KMS-11 (cell line): Measurements from ENCODE around the gene PHF20.
A peak's percentile ranks its signal among the peaks of the same experiment; 100 is the strongest.
"Not testable (repeated sequence)": the region's sequence is repeated elsewhere in the genome, so short reads cannot be mapped to it uniquely, and the experiment has no call there.

Experiments
- H2AFZ ChIP-seq: fragments of 200-600 bp; sonication (generic); 2 replicates; pipeline ENCODE4 v1.6.1; 2016; ENCODE audit warnings: antibody characterized with exemption, mixed run types, low read depth
- H3K27ac ChIP-seq: fragments of 200-600 bp; sonication (generic); 2 replicates; pipeline ENCODE4 v1.6.1; 2016; ENCODE audit warnings: mild to moderate bottlenecking, mixed run types
- H3K27me3 ChIP-seq: fragments of 200-600 bp; sonication (generic); 2 replicates; pipeline ENCODE4 v1.6.1; 2017; ENCODE audit warnings: mild to moderate bottlenecking, low read depth, mixed run types, moderate library complexity; ENCODE audit not compliant: insufficient read depth
- H3K36me3 ChIP-seq: fragments of 200-600 bp; sonication (generic); 2 replicates; pipeline ENCODE4 v1.6.1; 2017; ENCODE audit warnings: mild to moderate bottlenecking, mixed run types; ENCODE audit not compliant: insufficient read depth
- H3K4me1 ChIP-seq: fragments of 200-600 bp; sonication (generic); 2 replicates; pipeline ENCODE4 v1.6.1; 2016; ENCODE audit warnings: mild to moderate bottlenecking, low read depth, mixed run types; ENCODE audit not compliant: poor library complexity, severe bottlenecking
- H3K4me2 ChIP-seq: fragments of 200-600 bp; sonication (generic); 2 replicates; pipeline ENCODE4 v1.7.0; 2016; ENCODE audit warnings: mild to moderate bottlenecking, mixed run types
- H3K4me3 ChIP-seq: fragments of 200-600 bp; sonication (generic); IDR thresholded peaks from 2 replicates; pipeline ENCODE4 v1.6.1; 2017; ENCODE audit warnings: low read depth, low read length, mixed read lengths; ENCODE audit not compliant: insufficient read depth
- H3K79me2 ChIP-seq: fragments of 200-600 bp; sonication (generic); 2 replicates; pipeline ENCODE4 v1.6.1; 2016; ENCODE audit warnings: low read depth, mixed run types; ENCODE audit not compliant: insufficient read depth
- H3K9ac ChIP-seq: fragments of 200-600 bp; sonication (generic); 2 replicates; pipeline ENCODE4 v1.6.1; 2016; ENCODE audit warnings: mild to moderate bottlenecking, mixed run types
- H4K20me1 ChIP-seq: fragments of 200-600 bp; sonication (generic); 2 replicates; pipeline ENCODE4 v1.6.1; 2016; ENCODE audit warnings: mild to moderate bottlenecking, mixed run types; ENCODE audit not compliant: insufficient read depth
- CTCF ChIP-seq: fragments of 200-600 bp; sonication (generic); conservative IDR thresholded peaks from 2 replicates; pipeline ENCODE4 v1.6.1; 2017; ENCODE audit warnings: low read depth, mild to moderate bottlenecking, antibody characterized with exemption, low read length, moderate library complexity, mixed read lengths

Gene PHF20

GRCh38 chr20:35774391-35774790, 2.6 kb downstream of the PHF20 start:
- Histone ChIP-seq H3K4me3 (no peak overlapping the region), H3K4me1 (peaks cover 30% of the 10 kb centered on the region), H3K79me2 (peaks cover 51% of the 10 kb centered on the region)

GRCh38 chr20:35776513-35777101, 4.8 kb downstream of the PHF20 start:
- H3K79me2 ChIP-seq: peaks cover 64% of the 10 kb centered on the region
- no peaks in the 10 kb centered on the region for H4K20me1 ChIP-seq
- H3K4me2 ChIP-seq: no peak overlapping the region

More at GRCh38 chr20:35774391-35774790, 2.6 kb downstream of the PHF20 start:
- Histone ChIP-seq H3K4me2 (no peak overlapping the region), H3K36me3 (no peaks in the 10 kb centered on the region), H2AFZ (no peak overlapping the region), H3K27ac (no peak overlapping the region), H3K27me3 (no peaks in the 10 kb centered on the region), H4K20me1 (no peaks in the 10 kb centered on the region), H3K9ac (no peak overlapping the region)
- TF ChIP-seq CTCF: no peak

GRCh38 chr20:35783811-35784210, 12.0 kb downstream of the PHF20 start:
- H2AFZ ChIP-seq, H3K36me3 ChIP-seq, H3K4me1 ChIP-seq, H4K20me1 ChIP-seq, H3K4me3 ChIP-seq, H3K9ac ChIP-seq, H3K4me2 ChIP-seq, H3K27me3 ChIP-seq, H3K27ac ChIP-seq: not testable (repeated sequence)
- H3K79me2 ChIP-seq: peaks cover 32% of the 10 kb centered on the region; the same call in 1 of the 2 replicates

More at GRCh38 chr20:35776513-35777101, 4.8 kb downstream of the PHF20 start:
- Histone ChIP-seq H3K27ac (no peak overlapping the region), H2AFZ (no peak overlapping the region), H3K36me3 (no peaks in the 10 kb centered on the region), H3K4me1 (peaks cover 25% of the 10 kb centered on the region), H3K4me3 (no peak overlapping the region), H3K9ac (no peak overlapping the region), H3K27me3 (no peaks in the 10 kb centered on the region)
- no peak for TF ChIP-seq CTCF

- peaks cover 32% of the 10 kb centered on the region; the same call in 1 of the 2 replicates for H3K79me2 ChIP-seq
- not testable (repeated sequence) for H3K4me2 ChIP-seq, H2AFZ ChIP-seq, H4K20me1 ChIP-seq, H3K27me3 ChIP-seq, H3K27ac ChIP-seq, H3K9ac ChIP-seq, H3K4me3 ChIP-seq, H3K36me3 ChIP-seq
- H3K4me1 ChIP-seq: peaks cover 14% of the 10 kb centered on the region
Measured at GRCh38 chr20:35785541-35785940, 13.7 kb downstream of the PHF20 start.

GRCh38 chr20:35788796-35789195, 17.0 kb downstream of the PHF20 start:
- H3K36me3 ChIP-seq: no peaks in the 10 kb centered on the region
- H3K27me3 ChIP-seq: no peaks in the 10 kb centered on the region
- H3K9ac ChIP-seq: no peak overlapping the region; the same call in 1 of the 2 replicates
- H3K4me2 ChIP-seq: peak overlapping the region; percentile 9; the same call in 1 of the 2 replicates
- no peak overlapping the region for H3K27ac ChIP-seq
- H4K20me1 ChIP-seq: no peaks in the 10 kb centered on the region
- peaks cover 22% of the 10 kb centered on the region; the same call in 1 of the 2 replicates for H3K79me2 ChIP-seq
- TF ChIP-seq CTCF: no peak
- H2AFZ ChIP-seq: no peak overlapping the region
- no peak overlapping the region for H3K4me3 ChIP-seq
- peaks cover 14% of the 10 kb centered on the region for H3K4me1 ChIP-seq
